Measurements from ENCODE around the gene TMEM254.
"Not testable (repeated sequence)": the region's sequence is repeated elsewhere in the genome, so short reads cannot be mapped to it uniquely, and the experiment has no call there.

Gene TMEM254

DNA sequence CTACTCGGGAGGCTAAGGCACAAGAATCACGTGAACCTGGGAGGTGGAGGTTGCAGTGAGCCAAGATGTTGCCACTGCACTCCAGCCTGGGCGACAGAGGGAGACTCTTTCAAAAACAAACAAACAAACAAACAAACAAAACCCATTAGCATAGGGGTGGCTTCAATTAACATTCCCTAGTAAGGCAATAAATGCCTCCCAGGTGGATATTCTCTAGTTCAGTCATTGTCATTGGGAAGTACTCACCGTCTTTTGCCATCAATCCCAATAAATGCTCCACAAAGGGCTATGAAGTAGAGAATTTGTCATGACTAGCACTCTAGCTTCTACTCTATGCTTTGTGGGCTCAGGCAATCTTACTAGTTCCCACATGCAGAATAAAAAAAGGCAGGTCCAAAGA lies 11.7 kb upstream of the TMEM254 start:
- DNase-seq = no peak
- TF ChIP-seq, protein P1, sequence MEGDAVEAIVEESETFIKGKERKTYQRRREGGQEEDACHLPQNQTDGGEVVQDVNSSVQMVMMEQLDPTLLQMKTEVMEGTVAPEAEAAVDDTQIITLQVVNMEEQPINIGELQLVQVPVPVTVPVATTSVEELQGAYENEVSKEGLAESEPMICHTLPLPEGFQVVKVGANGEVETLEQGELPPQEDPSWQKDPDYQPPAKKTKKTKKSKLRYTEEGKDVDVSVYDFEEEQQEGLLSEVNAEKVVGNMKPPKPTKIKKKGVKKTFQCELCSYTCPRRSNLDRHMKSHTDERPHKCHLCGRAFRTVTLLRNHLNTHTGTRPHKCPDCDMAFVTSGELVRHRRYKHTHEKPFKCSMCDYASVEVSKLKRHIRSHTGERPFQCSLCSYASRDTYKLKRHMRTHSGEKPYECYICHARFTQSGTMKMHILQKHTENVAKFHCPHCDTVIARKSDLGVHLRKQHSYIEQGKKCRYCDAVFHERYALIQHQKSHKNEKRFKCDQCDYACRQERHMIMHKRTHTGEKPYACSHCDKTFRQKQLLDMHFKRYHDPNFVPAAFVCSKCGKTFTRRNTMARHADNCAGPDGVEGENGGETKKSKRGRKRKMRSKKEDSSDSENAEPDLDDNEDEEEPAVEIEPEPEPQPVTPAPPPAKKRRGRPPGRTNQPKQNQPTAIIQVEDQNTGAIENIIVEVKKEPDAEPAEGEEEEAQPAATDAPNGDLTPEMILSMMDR (IDR thresholded peaks at IDR 0.05; ENCODE audit: low read depth, low read length) = no peak
- Histone ChIP-seq H3K9me3 (no peaks in the 10 kb centered on the region), H3K36me3 (no peaks in the 10 kb centered on the region), H3K4me1 (no peaks in the 10 kb centered on the region), H3K4me3 (ENCODE audit: low read depth, low read length) (no peak overlapping the region), H3K27me3 (no peaks in the 10 kb centered on the region)

- H3K36me3 ChIP-seq; H3K4me3 ChIP-seq (ENCODE audit: low read depth, low read length); H3K4me1 ChIP-seq; H3K27me3 ChIP-seq; DNase-seq; H3K9me3 ChIP-seq: not testable (repeated sequence)
These were observed 10.6 kb upstream of the TMEM254 start for GRCh38 chr10:80067821-80068220.

DNA sequence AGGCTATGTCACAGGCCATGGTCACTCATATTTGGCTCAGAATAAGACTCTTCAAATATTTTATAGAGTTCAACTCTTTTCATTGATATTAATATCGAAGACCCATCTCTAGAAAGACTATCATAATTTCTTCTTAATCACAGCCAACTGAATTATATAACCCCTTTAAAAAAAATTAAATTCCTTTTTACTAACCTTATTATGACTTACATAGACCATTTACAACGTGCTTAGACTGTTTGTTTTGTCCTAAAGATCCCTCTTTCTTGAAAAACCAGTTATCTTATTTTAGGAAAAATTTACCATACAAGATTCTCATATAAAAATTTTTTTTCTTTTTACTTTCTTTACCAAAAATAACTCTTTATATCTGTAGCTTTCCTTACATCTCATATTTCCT lies 10.2 kb upstream of the TMEM254 start:
- DNase-seq = no peak
- TF ChIP-seq, protein P1 (IDR thresholded peaks at IDR 0.05; ENCODE audit: low read depth, low read length) = no peak
- no peaks in the 10 kb centered on the region for H3K27me3 ChIP-seq
- no peaks in the 10 kb centered on the region for H3K36me3 ChIP-seq
- H3K4me3 ChIP-seq (ENCODE audit: low read depth, low read length) = no peak overlapping the region
- no peaks in the 10 kb centered on the region for H3K9me3 ChIP-seq
- H3K4me1 ChIP-seq = no peaks in the 10 kb centered on the region

GRCh38 chr10:80070057-80070456 lies 8.4 kb upstream of the TMEM254 start:
- Histone ChIP-seq H3K36me3 (no peaks in the 10 kb centered on the region), H3K4me1 (no peaks in the 10 kb centered on the region), H3K4me3 (ENCODE audit: low read depth, low read length) (no peak overlapping the region), H3K9me3 (no peaks in the 10 kb centered on the region), H3K27me3 (no peaks in the 10 kb centered on the region)
- no peak for DNase-seq
- TF ChIP-seq, protein P1 (IDR thresholded peaks at IDR 0.05; ENCODE audit: low read depth, low read length) = no peak

DNA sequence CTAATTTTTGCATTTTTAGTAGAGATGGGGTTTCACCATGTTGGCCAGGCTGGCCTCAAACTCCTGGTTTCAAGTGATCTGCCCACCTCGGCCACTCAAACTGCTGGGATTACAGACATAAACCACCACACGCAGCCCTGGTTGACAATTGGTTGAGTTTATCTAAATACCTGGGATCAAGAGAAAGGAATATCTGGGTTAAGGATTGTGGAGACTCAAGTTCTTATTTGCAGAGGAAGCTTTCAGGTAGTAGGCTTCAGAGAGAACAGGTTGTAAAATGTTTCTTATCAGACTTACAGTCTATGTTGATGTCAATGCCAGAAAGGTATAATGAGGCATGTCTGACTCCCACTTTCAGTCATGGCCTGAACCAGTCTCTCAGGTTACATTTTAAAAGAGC lies 5.9 kb upstream of the TMEM254 start:
- H3K36me3 ChIP-seq = no peaks in the 10 kb centered on the region

DNA sequence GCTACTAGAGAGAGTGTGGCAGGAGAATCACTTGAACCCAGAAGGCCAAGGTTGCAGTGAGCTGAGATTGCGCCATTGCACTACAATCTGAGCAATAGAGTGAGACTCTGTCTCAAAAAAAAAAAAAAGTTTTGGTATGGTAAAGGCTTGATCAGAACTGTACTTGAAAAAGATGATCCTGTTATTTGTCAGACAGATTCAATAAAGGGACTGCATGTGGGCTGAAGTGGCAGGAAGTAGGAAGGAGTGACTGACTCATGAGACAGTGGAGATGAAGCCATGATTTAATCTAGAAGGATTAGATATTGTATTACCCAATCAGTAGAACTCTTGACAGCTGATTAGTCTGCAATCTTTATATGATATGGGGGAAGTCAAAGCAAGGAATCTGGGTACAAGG lies 2.7 kb upstream of the TMEM254 start:
- Histone ChIP-seq H3K9me3 (no peaks in the 10 kb centered on the region), H3K4me3 (ENCODE audit: low read depth, low read length) (no peak overlapping the region), H3K36me3 (no peaks in the 10 kb centered on the region), H3K27me3 (no peaks in the 10 kb centered on the region), H3K4me1 (no peaks in the 10 kb centered on the region)
- DNase-seq = no peak
- TF ChIP-seq, protein P1 (IDR thresholded peaks at IDR 0.05; ENCODE audit: low read depth, low read length) = no peak

More for the DNA sequence above, 5.9 kb upstream of the TMEM254 start:
- no peak overlapping the region for H3K4me3 ChIP-seq (ENCODE audit: low read depth, low read length)
- TF ChIP-seq, protein P1 (IDR thresholded peaks at IDR 0.05; ENCODE audit: low read depth, low read length) = no peak
- no peaks in the 10 kb centered on the region for H3K27me3 ChIP-seq
- no peak for DNase-seq
- H3K9me3 ChIP-seq = no peaks in the 10 kb centered on the region
- no peaks in the 10 kb centered on the region for H3K4me1 ChIP-seq

DNA sequence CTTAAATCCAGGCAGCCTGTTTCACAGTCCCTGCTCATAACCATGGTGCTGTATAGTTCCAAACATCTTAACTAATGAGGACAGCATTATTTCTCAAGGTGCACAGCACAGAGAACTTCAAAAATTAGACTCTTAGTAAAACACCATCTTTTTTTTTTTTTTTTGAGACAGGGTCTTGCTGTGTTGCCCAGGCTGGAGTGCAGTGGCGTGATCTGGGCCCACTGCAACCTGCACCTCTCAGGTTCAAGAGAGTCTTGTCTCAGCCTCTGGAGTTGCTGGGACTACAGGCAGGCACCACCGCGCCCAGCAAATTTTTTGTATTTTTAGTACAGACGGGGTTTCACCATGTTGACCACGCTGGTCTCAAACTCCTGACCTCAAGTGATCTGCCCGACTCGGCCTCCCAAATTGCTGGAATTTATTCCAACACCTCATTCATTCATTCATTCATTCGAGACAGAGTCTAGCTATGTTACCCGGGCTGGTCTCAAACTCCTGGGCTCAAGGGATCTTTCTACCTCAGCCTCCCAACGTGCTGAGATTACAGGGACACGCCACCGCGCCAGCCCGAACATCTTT lies 507 bp upstream of the TMEM254 start:
- TF ChIP-seq, protein P1 (IDR thresholded peaks at IDR 0.05; ENCODE audit: low read depth, low read length) = no peak
- Histone ChIP-seq H3K27me3 (no peaks in the 10 kb centered on the region), H3K4me3 (ENCODE audit: low read depth, low read length) (peak overlapping the region; percentile 85), H3K4me1 (no peaks in the 10 kb centered on the region), H3K36me3 (no peaks in the 10 kb centered on the region), H3K9me3 (no peaks in the 10 kb centered on the region)
- no peak for DNase-seq
